ENCODE results near the gene MAPK6. TPM values are rescaled to one million over a fixed set of nuclear protein-coding genes. Genes with fewer than 3 reads are reported as not detected.

MAPK6 gene
- total and polyA plus RNA-seq, 9 of the 15 experiments (the other 6 are each of a cell fraction or from before 2014, with no cell fraction given): 28.5 to 97.1 (median 74.0) TPM

GRCh38 chr15:52019394-52020220 is 588 bp downstream of the MAPK6 start (continued):
- TF ChIP-seq MYC (IDR thresholded peaks at IDR 0.05; ENCODE audit: low read depth, low read length) (peak; percentile 86), MYC (CRISPR knock-in tag; IDR thresholded peaks at IDR 0.05; ENCODE audit: borderline replicate concordance, low read depth) (0 out of 2 replicates have a peak, but pooled peaks have one; percentile 35), SRSF7 (optimal IDR thresholded peaks at IDR 0.05; ENCODE audit: low read depth, low read length) (no peak), ZNF347 (CRISPR knock-in tag; IDR thresholded peaks at IDR 0.05; ENCODE audit: low read depth) (no peak), FOXK2 (conservative IDR thresholded peaks at IDR 0.05 in 1 of 2, IDR thresholded peaks at IDR 0.05 in 1 of 2; ENCODE audit: low read depth in 2 of 2) (no peak), SMAD1 (IDR thresholded peaks at IDR 0.05; ENCODE audit: low read depth, low read length, partially characterized antibody) (peak; percentile 64), NFE2L1 (tag; IDR thresholded peaks at IDR 0.05; ENCODE audit: borderline replicate concordance, low read depth) (no peak), TBL1XR1 (IDR thresholded peaks at IDR 0.05; ENCODE audit: low read length in 2 of 2) (peak in 1 of 2 experiments; percentile 9; a peak in 1 of 4 replicates), POLR2A (conservative IDR thresholded peaks at IDR 0.05) (peak; percentile 67), SRSF3 (IDR thresholded peaks at IDR 0.05; ENCODE audit: insufficient read depth, low read length) (no peak), PTRF (tag; IDR thresholded peaks at IDR 0.05) (no peak), ZNF134 (CRISPR knock-in tag; conservative IDR thresholded peaks at IDR 0.05) (no peak), ATF1 (CRISPR knock-in tag; IDR thresholded peaks at IDR 0.05) (no peak), ATF1 (tag; IDR thresholded peaks at IDR 0.05) (peak; percentile 54), SNIP1 (IDR thresholded peaks at IDR 0.05; ENCODE audit: low read depth) (no peak), DDX20 (tag; IDR thresholded peaks at IDR 0.05; ENCODE audit: low read depth) (no peak), POLR2G (IDR thresholded peaks at IDR 0.05; ENCODE audit: low read depth, low read length) (peak; percentile 55), ZNF41 (CRISPR knock-in tag; conservative IDR thresholded peaks at IDR 0.05) (no peak), PYGO2 (tag; IDR thresholded peaks at IDR 0.05) (no peak), ELK1 (CRISPR knock-in tag; IDR thresholded peaks at IDR 0.05) (no peak), FIP1L1 (IDR thresholded peaks at IDR 0.05; ENCODE audit: low read depth, low read length, poor library complexity, severe bottlenecking) (no peak)
- TF ChIP-seq, protein P1, sequence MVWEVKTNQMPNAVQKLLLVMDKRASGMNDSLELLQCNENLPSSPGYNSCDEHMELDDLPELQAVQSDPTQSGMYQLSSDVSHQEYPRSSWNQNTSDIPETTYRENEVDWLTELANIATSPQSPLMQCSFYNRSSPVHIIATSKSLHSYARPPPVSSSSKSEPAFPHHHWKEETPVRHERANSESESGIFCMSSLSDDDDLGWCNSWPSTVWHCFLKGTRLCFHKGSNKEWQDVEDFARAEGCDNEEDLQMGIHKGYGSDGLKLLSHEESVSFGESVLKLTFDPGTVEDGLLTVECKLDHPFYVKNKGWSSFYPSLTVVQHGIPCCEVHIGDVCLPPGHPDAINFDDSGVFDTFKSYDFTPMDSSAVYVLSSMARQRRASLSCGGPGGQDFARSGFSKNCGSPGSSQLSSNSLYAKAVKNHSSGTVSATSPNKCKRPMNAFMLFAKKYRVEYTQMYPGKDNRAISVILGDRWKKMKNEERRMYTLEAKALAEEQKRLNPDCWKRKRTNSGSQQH (CRISPR knock-in tag; IDR thresholded peaks at IDR 0.05): 0 out of 2 replicates have a peak, but pooled peaks have one; percentile 25
- TF ChIP-seq, protein P2, sequence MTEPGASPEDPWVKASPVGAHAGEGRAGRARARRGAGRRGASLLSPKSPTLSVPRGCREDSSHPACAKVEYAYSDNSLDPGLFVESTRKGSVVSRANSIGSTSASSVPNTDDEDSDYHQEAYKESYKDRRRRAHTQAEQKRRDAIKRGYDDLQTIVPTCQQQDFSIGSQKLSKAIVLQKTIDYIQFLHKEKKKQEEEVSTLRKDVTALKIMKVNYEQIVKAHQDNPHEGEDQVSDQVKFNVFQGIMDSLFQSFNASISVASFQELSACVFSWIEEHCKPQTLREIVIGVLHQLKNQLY (CRISPR knock-in tag; conservative IDR thresholded peaks at IDR 0.05): no peak
- TF ChIP-seq, protein P3, sequence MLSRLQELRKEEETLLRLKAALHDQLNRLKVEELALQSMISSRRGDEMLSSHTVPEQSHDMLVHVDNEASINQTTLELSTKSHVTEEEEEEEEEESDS (CRISPR knock-in tag; IDR thresholded peaks at IDR 0.05): no peak
- TF ChIP-seq, protein P4, sequence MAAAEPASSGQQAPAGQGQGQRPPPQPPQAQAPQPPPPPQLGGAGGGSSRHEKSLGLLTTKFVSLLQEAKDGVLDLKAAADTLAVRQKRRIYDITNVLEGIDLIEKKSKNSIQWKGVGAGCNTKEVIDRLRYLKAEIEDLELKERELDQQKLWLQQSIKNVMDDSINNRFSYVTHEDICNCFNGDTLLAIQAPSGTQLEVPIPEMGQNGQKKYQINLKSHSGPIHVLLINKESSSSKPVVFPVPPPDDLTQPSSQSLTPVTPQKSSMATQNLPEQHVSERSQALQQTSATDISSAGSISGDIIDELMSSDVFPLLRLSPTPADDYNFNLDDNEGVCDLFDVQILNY (CRISPR knock-in tag; IDR thresholded peaks at IDR 0.05): no peak

All from K562 (cell line).